Astrocyte (in vitro differentiated cells and primary cell): Measurements from ENCODE around the gene EPAS1. TPM values are rescaled to one million over a fixed set of nuclear protein-coding genes. Genes with fewer than 3 reads are reported as not detected.
A peak's percentile ranks its signal among the peaks of the same experiment; 100 is the strongest.

Source experiments
- DNase-seq: peaks from one replicate; pipeline ENCODE4 v3.0.0-alpha.2; 2010; ENCODE audit warnings: low read depth
- FAIRE-seq: peaks from 2 replicates; lab custom pipeline; 2011; peaks lifted over from hg19 to GRCh38; lab: Jason Lieb, UNC
- H2AFZ ChIP-seq: 2 replicates; pipeline ENCODE4 v1.6.0; 2012; ENCODE audit warnings: low read depth, low read length, inconsistent platforms
- H3K27ac ChIP-seq: 2 replicates; pipeline ENCODE4 v1.5.1; 2011; ENCODE audit warnings: low read depth, low read length, inconsistent platforms
- H3K27me3 ChIP-seq: 2 replicates; pipeline ENCODE4 v1.6.0; 2011; ENCODE audit warnings: low read length, inconsistent platforms; ENCODE audit not compliant: insufficient read depth
- H3K36me3 ChIP-seq: 2 replicates; pipeline ENCODE4 v1.5.1; 2011; ENCODE audit warnings: low read length, inconsistent platforms; ENCODE audit not compliant: insufficient read depth
- H3K4me1 ChIP-seq: 2 replicates; pipeline ENCODE4 v1.5.1; 2011; ENCODE audit warnings: low read length, inconsistent platforms; ENCODE audit not compliant: insufficient read depth
- H3K4me2 ChIP-seq: 2 replicates; pipeline ENCODE4 v1.6.0; 2012; ENCODE audit warnings: low read length, inconsistent platforms
- H3K4me3 ChIP-seq: 2 replicates; pipeline ENCODE4 v1.5.1; 2011; ENCODE audit warnings: low read depth, mild to moderate bottlenecking, low read length, inconsistent platforms; ENCODE audit not compliant: insufficient read depth
- H3K79me2 ChIP-seq: 2 replicates; pipeline ENCODE4 v1.6.0; 2012; ENCODE audit warnings: mild to moderate bottlenecking, low read length, inconsistent platforms; ENCODE audit not compliant: insufficient read depth
- H3K9ac ChIP-seq: 2 replicates; pipeline ENCODE4 v1.6.0; 2012; ENCODE audit warnings: mild to moderate bottlenecking, low read length, inconsistent platforms
- H3K9me3 ChIP-seq: 2 replicates; pipeline ENCODE4 v1.5.1; 2012; ENCODE audit warnings: low read depth, mild to moderate bottlenecking, low read length, inconsistent platforms; ENCODE audit not compliant: insufficient read depth
- H4K20me1 ChIP-seq: 2 replicates; pipeline ENCODE4 v1.6.0; 2012; ENCODE audit warnings: low read length, inconsistent platforms; ENCODE audit not compliant: insufficient read depth
- H3K27ac Mint-ChIP-seq: one replicate; pipeline ENCODE4 v1.8.0; 2021; ENCODE audit warnings: mild to moderate bottlenecking, mixed read lengths; ENCODE audit not compliant: unreplicated experiment
- H3K27me3 Mint-ChIP-seq: one replicate; pipeline ENCODE4 v1.8.0; 2021; ENCODE audit warnings: low read depth, mixed read lengths; ENCODE audit not compliant: unreplicated experiment
- H3K36me3 Mint-ChIP-seq: one replicate; pipeline ENCODE4 v1.8.0; 2021; ENCODE audit warnings: low read depth, mixed read lengths; ENCODE audit not compliant: unreplicated experiment
- H3K4me1 Mint-ChIP-seq: one replicate; pipeline ENCODE4 v1.8.0; 2021; ENCODE audit warnings: low read depth, mixed read lengths; ENCODE audit not compliant: unreplicated experiment
- H3K4me3 Mint-ChIP-seq: one replicate; pipeline ENCODE4 v1.8.0; 2021; ENCODE audit warnings: mild to moderate bottlenecking, moderate library complexity, mixed read lengths; ENCODE audit not compliant: unreplicated experiment
- H3K9me3 Mint-ChIP-seq: one replicate; pipeline ENCODE4 v1.8.0; 2021; ENCODE audit warnings: mild to moderate bottlenecking, mixed read lengths; ENCODE audit not compliant: unreplicated experiment
- EZH2 ChIP-seq: IDR thresholded peaks from 2 replicates; pipeline ENCODE4 v1.6.1; 2012; ENCODE audit warnings: mild to moderate bottlenecking, low read length, inconsistent platforms; ENCODE audit not compliant: insufficient read depth
- total RNA-seq: library from RNA; stranded (reverse); gene quantifications from 2 replicates; pipeline ENCODE4 v1.2.1, GENCODE V29; 2021
- TF ChIP-seq, protein P1 (sequence below): IDR thresholded peaks from 2 replicates; pipeline ENCODE4 v1.5.1; 2011; ENCODE audit warnings: low read depth, mild to moderate bottlenecking, inconsistent platforms, low read length, moderate library complexity; ENCODE audit not compliant: insufficient read depth

Gene EPAS1
- total RNA-seq, 1 donor from 2014 or later, result 42.8 TPM

DNA sequence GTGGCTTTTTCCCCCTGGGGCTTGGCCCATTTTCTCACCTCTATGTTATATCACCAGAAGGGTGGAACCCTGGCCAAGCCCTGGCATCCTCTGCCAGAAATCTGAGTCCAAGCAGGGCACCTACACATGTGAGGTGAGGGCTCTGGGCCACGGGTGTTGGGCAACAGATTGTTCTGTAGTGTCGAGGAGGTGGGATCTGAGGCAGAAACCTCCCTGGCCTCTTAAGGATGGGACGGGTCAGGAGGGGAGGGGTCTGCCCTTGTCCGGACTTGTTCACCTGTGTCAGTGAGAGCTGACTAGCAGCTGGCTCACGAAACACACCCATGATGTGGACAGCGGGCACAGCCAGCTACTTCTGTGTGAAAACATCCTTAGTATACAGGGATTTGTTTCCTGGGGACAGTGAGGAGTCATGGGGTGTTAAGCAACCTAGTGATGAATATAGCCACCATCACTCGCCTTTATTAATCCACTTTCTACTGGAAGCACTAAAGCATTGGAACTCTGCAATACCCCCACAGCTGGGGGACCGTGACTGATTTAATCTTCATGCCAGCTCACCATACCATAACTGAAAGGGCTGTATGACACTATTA is 35.6 kb downstream of the EPAS1 start:
- Mint-ChIP-seq H3K27me3 (no peaks in the 10 kb centered on the region), H3K27ac (peak overlapping the region; percentile 20), H3K4me1 (peaks cover 69% of the 10 kb centered on the region), H3K36me3 (no peaks in the 10 kb centered on the region), H3K4me3 (no peak overlapping the region), H3K9me3 (no peaks in the 10 kb centered on the region)
- no peaks in the 10 kb centered on the region for H4K20me1 ChIP-seq
- no peak overlapping the region for H3K27ac ChIP-seq
- TF ChIP-seq, protein P1, sequence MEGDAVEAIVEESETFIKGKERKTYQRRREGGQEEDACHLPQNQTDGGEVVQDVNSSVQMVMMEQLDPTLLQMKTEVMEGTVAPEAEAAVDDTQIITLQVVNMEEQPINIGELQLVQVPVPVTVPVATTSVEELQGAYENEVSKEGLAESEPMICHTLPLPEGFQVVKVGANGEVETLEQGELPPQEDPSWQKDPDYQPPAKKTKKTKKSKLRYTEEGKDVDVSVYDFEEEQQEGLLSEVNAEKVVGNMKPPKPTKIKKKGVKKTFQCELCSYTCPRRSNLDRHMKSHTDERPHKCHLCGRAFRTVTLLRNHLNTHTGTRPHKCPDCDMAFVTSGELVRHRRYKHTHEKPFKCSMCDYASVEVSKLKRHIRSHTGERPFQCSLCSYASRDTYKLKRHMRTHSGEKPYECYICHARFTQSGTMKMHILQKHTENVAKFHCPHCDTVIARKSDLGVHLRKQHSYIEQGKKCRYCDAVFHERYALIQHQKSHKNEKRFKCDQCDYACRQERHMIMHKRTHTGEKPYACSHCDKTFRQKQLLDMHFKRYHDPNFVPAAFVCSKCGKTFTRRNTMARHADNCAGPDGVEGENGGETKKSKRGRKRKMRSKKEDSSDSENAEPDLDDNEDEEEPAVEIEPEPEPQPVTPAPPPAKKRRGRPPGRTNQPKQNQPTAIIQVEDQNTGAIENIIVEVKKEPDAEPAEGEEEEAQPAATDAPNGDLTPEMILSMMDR, result no peak
- TF ChIP-seq EZH2, result no peak
- H3K79me2 ChIP-seq, result no peaks in the 10 kb centered on the region
- FAIRE-seq (no peak), DNase-seq (no peak)
- H2AFZ ChIP-seq, result no peak overlapping the region
- H3K9me3 ChIP-seq, result no peaks in the 10 kb centered on the region
- no peaks in the 10 kb centered on the region for H3K27me3 ChIP-seq
- H3K36me3 ChIP-seq, result no peaks in the 10 kb centered on the region
- no peak overlapping the region for H3K4me2 ChIP-seq
- H3K9ac ChIP-seq, result no peak overlapping the region
- no peak overlapping the region for H3K4me3 ChIP-seq
- peaks cover 56% of the 10 kb centered on the region for H3K4me1 ChIP-seq

DNA sequence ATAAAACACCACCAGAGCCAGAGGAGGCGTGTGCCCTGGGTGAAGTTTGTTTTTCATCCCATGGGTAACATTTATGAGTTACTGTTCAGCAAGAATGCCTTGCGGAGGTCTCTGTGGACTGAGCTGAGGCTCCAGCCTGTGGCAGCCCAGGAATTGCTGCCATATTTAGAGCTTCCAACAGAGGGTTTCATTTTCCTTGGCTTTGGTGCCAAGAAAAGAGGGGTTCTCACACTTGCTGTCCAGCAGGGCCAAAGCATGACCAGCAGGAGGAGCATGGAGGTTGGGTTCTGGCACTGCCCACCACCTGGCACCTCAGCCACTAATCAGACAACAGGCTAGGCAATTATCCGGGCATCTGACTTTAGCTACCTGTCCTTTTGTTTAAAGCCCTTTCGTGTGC is 36.7 kb downstream of the EPAS1 start:
- Mint-ChIP-seq H3K4me1 (peaks cover 67% of the 10 kb centered on the region), H3K9me3 (no peaks in the 10 kb centered on the region), H3K4me3 (no peak overlapping the region), H3K36me3 (no peaks in the 10 kb centered on the region), H3K27me3 (no peaks in the 10 kb centered on the region), H3K27ac (peak overlapping the region; percentile 99)
- TF ChIP-seq, protein P1, result no peak
- no peak for TF ChIP-seq EZH2
- Histone ChIP-seq H3K27ac (peak overlapping the region; percentile 79), H3K9ac (no peak overlapping the region), H3K4me3 (no peak overlapping the region), H3K9me3 (no peaks in the 10 kb centered on the region), H3K27me3 (no peaks in the 10 kb centered on the region), H3K4me1 (peaks cover 56% of the 10 kb centered on the region), H3K36me3 (no peaks in the 10 kb centered on the region), H4K20me1 (no peaks in the 10 kb centered on the region), H2AFZ (no peak overlapping the region), H3K4me2 (peak overlapping the region; percentile 80), H3K79me2 (no peaks in the 10 kb centered on the region)
- no peak for DNase-seq
- no peak for FAIRE-seq
